Calu3 (cell line): ENCODE data around the gene DOCK8. TPM values are rescaled to one million over a fixed set of nuclear protein-coding genes. Genes with fewer than 3 reads are reported as not detected.

Experiments used
- BruUV-seq: library from RNA; stranded (reverse); fragments of 400-500 nt; replicated peaks from 2 replicates; lab custom pipeline; 2021; lab: Mats Ljungman, UMichigan
- CTCF ChIA-PET: fragments of 300-600 bp; sonication (Branson Sonifier 250); formaldehyde crosslinking; loops from one replicate; lab custom pipeline; 2022; ENCODE audit warnings: antibody characterized with exemption; lab: Charles Lee
- DNase-seq: peaks from one replicate; pipeline ENCODE4 v3.0.0; 2022
- H3K27ac Mint-ChIP-seq: one replicate; pipeline ENCODE4 v1.8.0; 2022; ENCODE audit warnings: mixed read lengths; ENCODE audit not compliant: unreplicated experiment
- H3K27me3 Mint-ChIP-seq: one replicate; pipeline ENCODE4 v1.8.0; 2022; ENCODE audit warnings: mixed read lengths; ENCODE audit not compliant: unreplicated experiment
- H3K36me3 Mint-ChIP-seq: one replicate; pipeline ENCODE4 v1.8.0; 2022; ENCODE audit warnings: mild to moderate bottlenecking, moderate library complexity, mixed read lengths; ENCODE audit not compliant: insufficient read depth, unreplicated experiment
- H3K4me1 Mint-ChIP-seq: one replicate; pipeline ENCODE4 v1.8.0; 2022; ENCODE audit warnings: mild to moderate bottlenecking, low read depth, mixed read lengths; ENCODE audit not compliant: unreplicated experiment
- H3K4me3 Mint-ChIP-seq: one replicate; pipeline ENCODE4 v1.8.0; 2022; ENCODE audit warnings: mild to moderate bottlenecking, low read depth, moderate library complexity, mixed read lengths; ENCODE audit not compliant: unreplicated experiment
- H3K9me3 Mint-ChIP-seq: one replicate; pipeline ENCODE4 v1.8.0; 2022; ENCODE audit warnings: low read depth, mixed read lengths; ENCODE audit not compliant: unreplicated experiment
- intact Hi-C: fragments of 100-400 bp; cut with micrococcal nuclease; formaldehyde crosslinking; loops from one replicate; pipeline ENCODE4 v1.10.0; 2022; ENCODE audit not compliant: unreplicated experiment
- total RNA-seq: library from RNA; stranded (reverse); gene quantifications from 2 replicates; pipeline ENCODE4 v1.2.3, GENCODE V29; 2022
- TF ChIP-seq, protein P1 (sequence below): fragments of 200-600 bp; IDR thresholded peaks from one replicate; pipeline ENCODE4 v1.8.0; 2022; ENCODE audit warnings: antibody characterized with exemption; ENCODE audit not compliant: unreplicated experiment

The DOCK8 gene
- total RNA-seq, 1 experiment from 2014 or later, result 0.50 TPM

- CTCF ChIA-PET, result interaction anchor here (1.0 kb wide), 1 partner anchor 12 kb away, joined by 3 read pairs; no protein-coding TSS in a partner anchor
- BruUV-seq, result no TSS peak
Observed at GRCh38 chr9:382383-382782, 167.7 kb downstream of the DOCK8 start.

DNA sequence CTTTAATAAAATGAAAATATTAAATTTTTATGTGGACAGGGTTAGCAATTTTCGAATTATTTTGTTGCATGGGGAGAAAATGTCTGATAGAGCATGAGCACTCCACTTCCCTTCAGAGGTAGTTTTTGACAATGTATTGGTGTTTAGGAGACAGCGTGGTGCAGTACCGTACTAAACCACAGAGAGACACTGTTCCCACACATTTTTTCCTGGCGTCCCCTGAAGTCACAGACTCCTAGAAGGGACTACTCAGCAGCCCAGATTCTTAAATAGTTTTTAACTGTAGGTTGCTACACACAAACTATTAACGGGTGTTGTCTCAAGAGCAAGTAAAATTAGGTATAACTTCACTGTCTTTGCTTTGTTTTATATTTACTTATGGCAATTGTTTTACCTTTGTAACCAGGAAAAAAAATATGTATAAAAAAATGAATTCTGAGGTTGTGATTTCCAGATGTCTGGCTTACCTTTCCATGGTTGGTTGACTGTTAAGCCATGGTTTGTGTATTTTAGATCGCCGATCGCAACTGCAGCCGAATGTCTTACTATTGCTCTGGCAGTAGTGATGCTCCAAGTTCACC, 171.2 kb downstream of the DOCK8 start:
- H3K36me3 Mint-ChIP-seq, result no peaks in the 10 kb centered on the region
- no peaks in the 10 kb centered on the region for H3K4me1 Mint-ChIP-seq
- H3K9me3 Mint-ChIP-seq, result no peaks in the 10 kb centered on the region
- peaks cover 8% of the 10 kb centered on the region for H3K27me3 Mint-ChIP-seq
- no peak overlapping the region for H3K27ac Mint-ChIP-seq
- CTCF ChIA-PET, result no interaction called here
- peak; percentile 49 for DNase-seq
- H3K4me3 Mint-ChIP-seq, result no peak overlapping the region
- no TSS peak for BruUV-seq
- intact Hi-C loops, result loop anchor here (2.0 to 5.0 kb wide), 4 partner anchors 161 to 416 kb away; no protein-coding TSS in a partner anchor
- TF ChIP-seq, protein P1, sequence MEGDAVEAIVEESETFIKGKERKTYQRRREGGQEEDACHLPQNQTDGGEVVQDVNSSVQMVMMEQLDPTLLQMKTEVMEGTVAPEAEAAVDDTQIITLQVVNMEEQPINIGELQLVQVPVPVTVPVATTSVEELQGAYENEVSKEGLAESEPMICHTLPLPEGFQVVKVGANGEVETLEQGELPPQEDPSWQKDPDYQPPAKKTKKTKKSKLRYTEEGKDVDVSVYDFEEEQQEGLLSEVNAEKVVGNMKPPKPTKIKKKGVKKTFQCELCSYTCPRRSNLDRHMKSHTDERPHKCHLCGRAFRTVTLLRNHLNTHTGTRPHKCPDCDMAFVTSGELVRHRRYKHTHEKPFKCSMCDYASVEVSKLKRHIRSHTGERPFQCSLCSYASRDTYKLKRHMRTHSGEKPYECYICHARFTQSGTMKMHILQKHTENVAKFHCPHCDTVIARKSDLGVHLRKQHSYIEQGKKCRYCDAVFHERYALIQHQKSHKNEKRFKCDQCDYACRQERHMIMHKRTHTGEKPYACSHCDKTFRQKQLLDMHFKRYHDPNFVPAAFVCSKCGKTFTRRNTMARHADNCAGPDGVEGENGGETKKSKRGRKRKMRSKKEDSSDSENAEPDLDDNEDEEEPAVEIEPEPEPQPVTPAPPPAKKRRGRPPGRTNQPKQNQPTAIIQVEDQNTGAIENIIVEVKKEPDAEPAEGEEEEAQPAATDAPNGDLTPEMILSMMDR, result peak; percentile 64

More at GRCh38 chr9:382383-382782, 167.7 kb downstream of the DOCK8 start:
- peaks cover 20% of the 10 kb centered on the region for H3K27me3 Mint-ChIP-seq
- H3K4me3 Mint-ChIP-seq, result no peak overlapping the region
- no peaks in the 10 kb centered on the region for H3K9me3 Mint-ChIP-seq
- TF ChIP-seq, protein P1, result no peak
- DNase-seq, result no peak
- no peaks in the 10 kb centered on the region for H3K4me1 Mint-ChIP-seq
- no peaks in the 10 kb centered on the region for H3K36me3 Mint-ChIP-seq
- H3K27ac Mint-ChIP-seq, result no peak overlapping the region
- intact Hi-C loops, result no loop called here

- TF ChIP-seq, protein P1, result no peak
- no peak overlapping the region for H3K4me3 Mint-ChIP-seq
- BruUV-seq, result no TSS peak
- H3K36me3 Mint-ChIP-seq, result no peaks in the 10 kb centered on the region
- H3K9me3 Mint-ChIP-seq, result no peaks in the 10 kb centered on the region
- no peak for DNase-seq
- peaks cover 17% of the 10 kb centered on the region for H3K27me3 Mint-ChIP-seq
- intact Hi-C loops, result loop anchor here (5.0 kb wide), 2 partner anchors 158 to 413 kb away; no protein-coding TSS in a partner anchor
- CTCF ChIA-PET, result no interaction called here
- no peak overlapping the region for H3K27ac Mint-ChIP-seq
- no peaks in the 10 kb centered on the region for H3K4me1 Mint-ChIP-seq
Observed at GRCh38 chr9:389159-389558, 174.5 kb downstream of the DOCK8 start.

DNA sequence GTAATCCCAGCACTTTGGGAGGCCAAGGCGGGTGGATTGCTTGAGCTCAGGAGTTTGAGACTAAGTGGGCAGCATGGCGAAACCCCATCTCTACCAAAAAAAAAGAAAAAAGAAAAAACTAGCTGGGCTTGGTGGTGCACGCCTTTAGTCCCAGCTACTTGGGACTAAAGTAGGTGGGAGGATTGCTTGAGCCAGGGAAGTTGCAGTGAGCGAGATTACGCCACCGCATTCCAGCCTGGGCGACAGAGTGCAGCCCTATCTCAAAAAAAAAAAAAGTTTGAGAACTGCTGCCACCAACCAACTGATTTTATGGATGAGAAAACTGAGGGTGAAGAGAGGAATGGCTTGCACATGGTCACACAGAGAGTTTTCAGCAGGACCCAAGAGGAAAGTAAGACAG, 175.1 kb downstream of the DOCK8 start:
- CTCF ChIA-PET, result no interaction called here
- TF ChIP-seq, protein P1, result no peak
- intact Hi-C loops, result loop anchor here (5.0 kb wide), 2 partner anchors 158 to 413 kb away; no protein-coding TSS in a partner anchor
- BruUV-seq, result no TSS peak
- no peak overlapping the region for H3K4me3 Mint-ChIP-seq
- H3K27ac Mint-ChIP-seq, result no peak overlapping the region
- no peak for DNase-seq
- no peaks in the 10 kb centered on the region for H3K9me3 Mint-ChIP-seq
- H3K36me3 Mint-ChIP-seq, result no peaks in the 10 kb centered on the region
- H3K4me1 Mint-ChIP-seq, result no peaks in the 10 kb centered on the region
- peaks cover 17% of the 10 kb centered on the region for H3K27me3 Mint-ChIP-seq
